ENCODE measurements around the gene IGSF6. TPM values are rescaled to one million over a fixed set of nuclear protein-coding genes. Genes with fewer than 3 reads are reported as not detected.
"Not testable (repeated sequence)": the region's sequence is repeated elsewhere in the genome, so short reads cannot be mapped to it uniquely, and the experiment has no call there.

The IGSF6 gene
- total RNA-seq, 1 donor from 2014 or later = 88.4 TPM

GRCh38 chr16:21637032-21637968, 15.1 kb downstream of the IGSF6 start:
- Histone ChIP-seq H3K36me3 (no peaks in the 10 kb centered on the region), H3K4me1 (no peaks in the 10 kb centered on the region), H3K4me3 (no peak overlapping the region), H3K27me3 (no peaks in the 10 kb centered on the region), H3K9me3 (no peaks in the 10 kb centered on the region), H3K27ac (no peak overlapping the region)
- DNase-seq = no peak
- intact Hi-C loops (cut with DNase I) = no loop called here
- no peak for TF ChIP-seq CTCF (IDR thresholded peaks at IDR 0.05)
- ATAC-seq = peak; percentile 25

- DNase-seq; H3K27ac ChIP-seq; H3K27me3 ChIP-seq; H3K9me3 ChIP-seq; intact Hi-C loops (cut with DNase I); H3K36me3 ChIP-seq; H3K4me3 ChIP-seq; ATAC-seq: not testable (repeated sequence)
- peaks cover 12% of the 10 kb centered on the region for H3K4me1 ChIP-seq
Observed at GRCh38 chr16:21635694-21636093, 16.7 kb downstream of the IGSF6 start.

GRCh38 chr16:21634216-21634615, 18.2 kb downstream of the IGSF6 start:
- H3K27me3 ChIP-seq = no peaks in the 10 kb centered on the region
- intact Hi-C loops (cut with DNase I) = no loop called here
- DNase-seq (no peak), ATAC-seq (no peak)
- no peaks in the 10 kb centered on the region for H3K36me3 ChIP-seq
- H3K4me3 ChIP-seq = no peak overlapping the region
- TF ChIP-seq CTCF (IDR thresholded peaks at IDR 0.05) = no peak
- H3K9me3 ChIP-seq = no peaks in the 10 kb centered on the region
- peaks cover 14% of the 10 kb centered on the region for H3K4me1 ChIP-seq
- H3K27ac ChIP-seq = no peak overlapping the region

GRCh38 chr16:21631951-21632575, 20.3 kb downstream of the IGSF6 start:
- intact Hi-C loops (cut with DNase I); H3K9me3 ChIP-seq; H3K4me3 ChIP-seq; H3K27me3 ChIP-seq; H3K27ac ChIP-seq; ATAC-seq; DNase-seq: not testable (repeated sequence)
- Histone ChIP-seq H3K4me1 (peaks cover 15% of the 10 kb centered on the region), H3K36me3 (peaks cover 10% of the 10 kb centered on the region)

- H3K9me3 ChIP-seq; intact Hi-C loops (cut with DNase I); ATAC-seq; DNase-seq; H3K27ac ChIP-seq; H3K27me3 ChIP-seq; H3K4me3 ChIP-seq: not testable (repeated sequence)
- H3K36me3 ChIP-seq = peaks cover 10% of the 10 kb centered on the region
- H3K4me1 ChIP-seq = peaks cover 19% of the 10 kb centered on the region
Observed at GRCh38 chr16:21631376-21631775, 21.0 kb downstream of the IGSF6 start.

- DNase-seq; H3K27ac ChIP-seq; ATAC-seq; H3K9me3 ChIP-seq; H3K27me3 ChIP-seq; H3K4me3 ChIP-seq; intact Hi-C loops (cut with DNase I): not testable (repeated sequence)
- peaks cover 14% of the 10 kb centered on the region for H3K36me3 ChIP-seq
- H3K4me1 ChIP-seq = peaks cover 19% of the 10 kb centered on the region
Observed at GRCh38 chr16:21630866-21631265, 21.5 kb downstream of the IGSF6 start.

- DNase-seq; intact Hi-C loops (cut with DNase I); H3K27ac ChIP-seq; H3K9me3 ChIP-seq; H3K4me3 ChIP-seq; H3K27me3 ChIP-seq; ATAC-seq: not testable (repeated sequence)
- Histone ChIP-seq H3K4me1 (peaks cover 19% of the 10 kb centered on the region), H3K36me3 (peaks cover 24% of the 10 kb centered on the region)
Observed at GRCh38 chr16:21629616-21630539, 22.5 kb downstream of the IGSF6 start.
